ENCODE data around the gene CPNE2.

CPNE2 gene

GRCh38 chr16:57127037-57127763 is 34.8 kb downstream of the CPNE2 start:
- DNase-seq, result no peak

GRCh38 chr16:57127836-57128235 is 35.5 kb downstream of the CPNE2 start:
- no peak for DNase-seq

- no peak for DNase-seq
Measured at GRCh38 chr16:57128771-57129389, 36.5 kb downstream of the CPNE2 start.

GRCh38 chr16:57130950-57131321 is 38.6 kb downstream of the CPNE2 start:
- no peak for DNase-seq

- DNase-seq, result no peak
Measured at GRCh38 chr16:57131351-57131970, 39.1 kb downstream of the CPNE2 start.

- no peak for DNase-seq
Measured at GRCh38 chr16:57132470-57132869, 40.1 kb downstream of the CPNE2 start.

GRCh38 chr16:57133031-57133430 is 40.6 kb downstream of the CPNE2 start:
- DNase-seq, result no peak

- DNase-seq, result no peak
Measured at GRCh38 chr16:57133886-57134285, 41.5 kb downstream of the CPNE2 start.

GRCh38 chr16:57134982-57135381 is 42.6 kb downstream of the CPNE2 start:
- no peak for DNase-seq

- no peak for DNase-seq
Measured at GRCh38 chr16:57137043-57137442, 44.7 kb downstream of the CPNE2 start.

GRCh38 chr16:57137566-57138273 is 45.3 kb downstream of the CPNE2 start:
- no peak for DNase-seq

GRCh38 chr16:57138281-57138935 is 46.0 kb downstream of the CPNE2 start:
- DNase-seq, result no peak

GRCh38 chr16:57140931-57141668 is 48.7 kb downstream of the CPNE2 start:
- no peak for DNase-seq

- DNase-seq, result no peak
Measured at GRCh38 chr16:57141822-57142631, 49.6 kb downstream of the CPNE2 start.

- no peak for DNase-seq
Measured at GRCh38 chr16:57143149-57143921, 51.0 kb downstream of the CPNE2 start.

- no peak for DNase-seq
Measured at GRCh38 chr16:57144027-57144426, 51.6 kb downstream of the CPNE2 start.

- DNase-seq, result no peak
Measured at GRCh38 chr16:57145046-57146021, 53.0 kb downstream of the CPNE2 start.

- no peak for DNase-seq
Measured at GRCh38 chr16:57146040-57146647, 53.8 kb downstream of the CPNE2 start.

- DNase-seq, result no peak
Measured at GRCh38 chr16:57146735-57147134, 54.4 kb downstream of the CPNE2 start.
